ENCODE data around the gene KLHL35. TPM values are rescaled to one million over a fixed set of nuclear protein-coding genes. Genes with fewer than 3 reads are reported as not detected.

Gene KLHL35
- total and polyA plus RNA-seq, 2 experiments from 2014 or later: 0.10 to 0.28 TPM

DNA sequence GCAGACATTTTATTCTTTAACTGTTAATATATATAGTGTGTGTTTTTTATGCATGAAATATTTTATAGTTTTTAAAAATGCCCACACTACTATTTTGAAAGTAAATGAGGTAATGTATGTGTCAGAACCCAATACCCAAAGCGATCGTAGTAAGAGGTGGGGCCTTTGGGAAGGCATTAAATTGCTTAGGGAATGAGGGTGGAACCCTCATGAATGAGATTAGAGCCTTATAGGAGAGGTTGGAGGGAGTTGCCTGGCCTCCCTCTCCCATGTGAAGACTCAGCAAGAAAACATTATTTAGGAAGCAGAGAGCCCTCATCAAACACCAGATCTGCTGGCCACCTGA lies 11.1 kb downstream of the KLHL35 start (continued):
- TF ChIP-seq, protein P1, sequence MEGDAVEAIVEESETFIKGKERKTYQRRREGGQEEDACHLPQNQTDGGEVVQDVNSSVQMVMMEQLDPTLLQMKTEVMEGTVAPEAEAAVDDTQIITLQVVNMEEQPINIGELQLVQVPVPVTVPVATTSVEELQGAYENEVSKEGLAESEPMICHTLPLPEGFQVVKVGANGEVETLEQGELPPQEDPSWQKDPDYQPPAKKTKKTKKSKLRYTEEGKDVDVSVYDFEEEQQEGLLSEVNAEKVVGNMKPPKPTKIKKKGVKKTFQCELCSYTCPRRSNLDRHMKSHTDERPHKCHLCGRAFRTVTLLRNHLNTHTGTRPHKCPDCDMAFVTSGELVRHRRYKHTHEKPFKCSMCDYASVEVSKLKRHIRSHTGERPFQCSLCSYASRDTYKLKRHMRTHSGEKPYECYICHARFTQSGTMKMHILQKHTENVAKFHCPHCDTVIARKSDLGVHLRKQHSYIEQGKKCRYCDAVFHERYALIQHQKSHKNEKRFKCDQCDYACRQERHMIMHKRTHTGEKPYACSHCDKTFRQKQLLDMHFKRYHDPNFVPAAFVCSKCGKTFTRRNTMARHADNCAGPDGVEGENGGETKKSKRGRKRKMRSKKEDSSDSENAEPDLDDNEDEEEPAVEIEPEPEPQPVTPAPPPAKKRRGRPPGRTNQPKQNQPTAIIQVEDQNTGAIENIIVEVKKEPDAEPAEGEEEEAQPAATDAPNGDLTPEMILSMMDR (conservative IDR thresholded peaks at IDR 0.05; ENCODE audit: low read depth in 2 of 2): no peak

DNA sequence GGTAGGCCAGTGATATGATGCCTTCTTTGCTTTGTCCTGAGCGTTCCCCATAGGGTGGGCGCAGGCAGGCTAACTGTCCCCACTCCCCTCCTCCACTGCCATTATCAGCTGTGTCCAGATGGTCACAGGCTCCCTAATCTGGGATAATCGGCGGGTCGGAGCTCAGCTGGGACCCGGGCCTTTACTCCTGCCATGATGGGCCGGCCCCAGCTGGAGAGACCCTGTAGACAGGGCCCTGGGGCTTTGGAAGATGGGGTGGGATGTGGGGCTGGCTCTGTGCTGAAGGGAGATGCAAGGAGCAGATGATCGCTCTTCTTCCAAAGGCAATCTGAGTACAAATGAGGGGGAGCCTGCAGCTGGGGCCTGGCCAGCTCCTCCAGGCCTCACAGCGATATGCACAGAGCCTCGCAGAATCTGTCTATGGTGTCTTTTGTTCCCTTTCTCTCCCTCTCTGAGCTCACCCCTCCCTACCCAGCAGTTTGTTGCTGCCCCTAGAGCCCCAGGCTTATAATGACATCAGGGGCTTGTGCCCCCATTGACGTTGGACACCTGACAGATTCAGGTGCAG lies 11.9 kb downstream of the KLHL35 start:
- H2AFZ ChIP-seq: no peak overlapping the region
- H3F3A ChIP-seq (replicated peaks; ENCODE audit: low read depth): 0 out of 2 replicates have a peak, but pooled peaks cover 3% of the 10 kb centered on the region
- Mint-ChIP-seq H3K36me3 (ENCODE audit: low read depth) (peaks cover 9% of the 10 kb centered on the region; the same call in 2 of the 3 replicates), H3K4me1 (peaks cover 14% of the 10 kb centered on the region; the same call in 2 of the 3 replicates), H3K4me3 (no peak overlapping the region), H3K27me3 (ENCODE audit: insufficient read depth, low read depth, poor library complexity) (peaks cover 10% of the 10 kb centered on the region), H3K9me3 (no peaks in the 10 kb centered on the region), H3K27ac (no peak overlapping the region)
- H4K20me1 ChIP-seq (replicated peaks; ENCODE audit: insufficient read depth): peaks cover 6% of the 10 kb centered on the region
- H3K36me3 ChIP-seq (ENCODE audit: insufficient read depth): no peaks in the 10 kb centered on the region
- no peaks in the 10 kb centered on the region for H3K9me2 ChIP-seq (ENCODE audit: insufficient read depth)
- ATAC-seq: no peak
- DNase-seq (ENCODE audit: low spot score): no peak
- no peak for TF ChIP-seq NANOG (IDR thresholded peaks at IDR 0.05; ENCODE audit: borderline replicate concordance)
- TF ChIP-seq ZNF114 (CRISPR knock-in tag; IDR thresholded peaks at IDR 0.05): no peak
- TF ChIP-seq STAT1 (IDR thresholded peaks at IDR 0.05; ENCODE audit: unreplicated experiment): no peak
- TF ChIP-seq JUNB (IDR thresholded peaks at IDR 0.05; ENCODE audit: unreplicated experiment): no peak
- TF ChIP-seq ZNF331 (CRISPR knock-in tag; IDR thresholded peaks at IDR 0.05; ENCODE audit: low read depth): no peak
- TF ChIP-seq, protein P2, sequence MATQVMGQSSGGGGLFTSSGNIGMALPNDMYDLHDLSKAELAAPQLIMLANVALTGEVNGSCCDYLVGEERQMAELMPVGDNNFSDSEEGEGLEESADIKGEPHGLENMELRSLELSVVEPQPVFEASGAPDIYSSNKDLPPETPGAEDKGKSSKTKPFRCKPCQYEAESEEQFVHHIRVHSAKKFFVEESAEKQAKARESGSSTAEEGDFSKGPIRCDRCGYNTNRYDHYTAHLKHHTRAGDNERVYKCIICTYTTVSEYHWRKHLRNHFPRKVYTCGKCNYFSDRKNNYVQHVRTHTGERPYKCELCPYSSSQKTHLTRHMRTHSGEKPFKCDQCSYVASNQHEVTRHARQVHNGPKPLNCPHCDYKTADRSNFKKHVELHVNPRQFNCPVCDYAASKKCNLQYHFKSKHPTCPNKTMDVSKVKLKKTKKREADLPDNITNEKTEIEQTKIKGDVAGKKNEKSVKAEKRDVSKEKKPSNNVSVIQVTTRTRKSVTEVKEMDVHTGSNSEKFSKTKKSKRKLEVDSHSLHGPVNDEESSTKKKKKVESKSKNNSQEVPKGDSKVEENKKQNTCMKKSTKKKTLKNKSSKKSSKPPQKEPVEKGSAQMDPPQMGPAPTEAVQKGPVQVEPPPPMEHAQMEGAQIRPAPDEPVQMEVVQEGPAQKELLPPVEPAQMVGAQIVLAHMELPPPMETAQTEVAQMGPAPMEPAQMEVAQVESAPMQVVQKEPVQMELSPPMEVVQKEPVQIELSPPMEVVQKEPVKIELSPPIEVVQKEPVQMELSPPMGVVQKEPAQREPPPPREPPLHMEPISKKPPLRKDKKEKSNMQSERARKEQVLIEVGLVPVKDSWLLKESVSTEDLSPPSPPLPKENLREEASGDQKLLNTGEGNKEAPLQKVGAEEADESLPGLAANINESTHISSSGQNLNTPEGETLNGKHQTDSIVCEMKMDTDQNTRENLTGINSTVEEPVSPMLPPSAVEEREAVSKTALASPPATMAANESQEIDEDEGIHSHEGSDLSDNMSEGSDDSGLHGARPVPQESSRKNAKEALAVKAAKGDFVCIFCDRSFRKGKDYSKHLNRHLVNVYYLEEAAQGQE (IDR thresholded peaks at IDR 0.05; ENCODE audit: unreplicated experiment): no peak
- TF ChIP-seq, protein P1 (conservative IDR thresholded peaks at IDR 0.05; ENCODE audit: low read depth in 2 of 2): no peak
- TF ChIP-seq, protein P3, sequence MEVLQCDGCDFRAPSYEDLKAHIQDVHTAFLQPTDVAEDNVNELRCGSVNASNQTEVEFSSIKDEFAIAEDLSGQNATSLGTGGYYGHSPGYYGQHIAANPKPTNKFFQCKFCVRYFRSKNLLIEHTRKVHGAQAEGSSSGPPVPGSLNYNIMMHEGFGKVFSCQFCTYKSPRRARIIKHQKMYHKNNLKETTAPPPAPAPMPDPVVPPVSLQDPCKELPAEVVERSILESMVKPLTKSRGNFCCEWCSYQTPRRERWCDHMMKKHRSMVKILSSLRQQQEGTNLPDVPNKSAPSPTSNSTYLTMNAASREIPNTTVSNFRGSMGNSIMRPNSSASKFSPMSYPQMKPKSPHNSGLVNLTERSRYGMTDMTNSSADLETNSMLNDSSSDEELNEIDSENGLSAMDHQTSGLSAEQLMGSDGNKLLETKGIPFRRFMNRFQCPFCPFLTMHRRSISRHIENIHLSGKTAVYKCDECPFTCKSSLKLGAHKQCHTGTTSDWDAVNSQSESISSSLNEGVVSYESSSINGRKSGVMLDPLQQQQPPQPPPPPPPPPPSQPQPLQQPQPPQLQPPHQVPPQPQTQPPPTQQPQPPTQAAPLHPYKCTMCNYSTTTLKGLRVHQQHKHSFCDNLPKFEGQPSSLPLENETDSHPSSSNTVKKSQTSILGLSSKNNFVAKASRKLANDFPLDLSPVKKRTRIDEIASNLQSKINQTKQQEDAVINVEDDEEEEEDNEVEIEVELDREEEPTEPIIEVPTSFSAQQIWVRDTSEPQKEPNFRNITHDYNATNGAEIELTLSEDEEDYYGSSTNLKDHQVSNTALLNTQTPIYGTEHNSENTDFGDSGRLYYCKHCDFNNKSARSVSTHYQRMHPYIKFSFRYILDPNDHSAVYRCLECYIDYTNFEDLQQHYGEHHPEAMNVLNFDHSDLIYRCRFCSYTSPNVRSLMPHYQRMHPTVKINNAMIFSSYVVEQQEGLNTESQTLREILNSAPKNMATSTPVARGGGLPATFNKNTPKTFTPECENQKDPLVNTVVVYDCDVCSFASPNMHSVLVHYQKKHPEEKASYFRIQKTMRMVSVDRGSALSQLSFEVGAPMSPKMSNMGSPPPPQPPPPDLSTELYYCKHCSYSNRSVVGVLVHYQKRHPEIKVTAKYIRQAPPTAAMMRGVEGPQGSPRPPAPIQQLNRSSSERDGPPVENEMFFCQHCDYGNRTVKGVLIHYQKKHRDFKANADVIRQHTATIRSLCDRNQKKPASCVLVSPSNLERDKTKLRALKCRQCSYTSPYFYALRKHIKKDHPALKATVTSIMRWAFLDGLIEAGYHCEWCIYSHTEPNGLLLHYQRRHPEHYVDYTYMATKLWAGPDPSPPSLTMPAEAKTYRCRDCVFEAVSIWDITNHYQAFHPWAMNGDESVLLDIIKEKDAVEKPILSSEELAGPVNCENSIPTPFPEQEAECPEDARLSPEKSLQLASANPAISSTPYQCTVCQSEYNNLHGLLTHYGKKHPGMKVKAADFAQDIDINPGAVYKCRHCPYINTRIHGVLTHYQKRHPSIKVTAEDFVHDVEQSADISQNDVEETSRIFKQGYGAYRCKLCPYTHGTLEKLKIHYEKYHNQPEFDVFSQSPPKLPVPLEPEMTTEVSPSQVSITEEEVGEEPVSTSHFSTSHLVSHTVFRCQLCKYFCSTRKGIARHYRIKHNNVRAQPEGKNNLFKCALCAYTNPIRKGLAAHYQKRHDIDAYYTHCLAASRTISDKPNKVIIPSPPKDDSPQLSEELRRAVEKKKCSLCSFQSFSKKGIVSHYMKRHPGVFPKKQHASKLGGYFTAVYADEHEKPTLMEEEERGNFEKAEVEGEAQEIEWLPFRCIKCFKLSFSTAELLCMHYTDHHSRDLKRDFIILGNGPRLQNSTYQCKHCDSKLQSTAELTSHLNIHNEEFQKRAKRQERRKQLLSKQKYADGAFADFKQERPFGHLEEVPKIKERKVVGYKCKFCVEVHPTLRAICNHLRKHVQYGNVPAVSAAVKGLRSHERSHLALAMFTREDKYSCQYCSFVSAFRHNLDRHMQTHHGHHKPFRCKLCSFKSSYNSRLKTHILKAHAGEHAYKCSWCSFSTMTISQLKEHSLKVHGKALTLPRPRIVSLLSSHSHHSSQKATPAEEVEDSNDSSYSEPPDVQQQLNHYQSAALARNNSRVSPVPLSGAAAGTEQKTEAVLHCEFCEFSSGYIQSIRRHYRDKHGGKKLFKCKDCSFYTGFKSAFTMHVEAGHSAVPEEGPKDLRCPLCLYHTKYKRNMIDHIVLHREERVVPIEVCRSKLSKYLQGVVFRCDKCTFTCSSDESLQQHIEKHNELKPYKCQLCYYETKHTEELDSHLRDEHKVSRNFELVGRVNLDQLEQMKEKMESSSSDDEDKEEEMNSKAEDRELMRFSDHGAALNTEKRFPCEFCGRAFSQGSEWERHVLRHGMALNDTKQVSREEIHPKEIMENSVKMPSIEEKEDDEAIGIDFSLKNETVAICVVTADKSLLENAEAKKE (CRISPR knock-in tag; IDR thresholded peaks at IDR 0.05): no peak
- no peak overlapping the region for H3K27ac ChIP-seq (ENCODE audit: low read depth)
- no peaks in the 10 kb centered on the region for H3K27me3 ChIP-seq (ENCODE audit: insufficient read depth)
- H3K79me2 ChIP-seq (replicated peaks; ENCODE audit: insufficient read depth): no peaks in the 10 kb centered on the region
- H3K4me1 ChIP-seq (ENCODE audit: insufficient read depth): peaks cover 9% of the 10 kb centered on the region; the same call in 1 of the 2 replicates
- H3K4me3 ChIP-seq: no peak overlapping the region
- H3K4me2 ChIP-seq: no peak overlapping the region

All from GM23338 (cell line).